Loucy (cell line): ENCODE measurements around the gene VIPR2.

Source experiments
- H2AFZ ChIP-seq: fragments of 200-600 bp; sonication (generic); 2 replicates; pipeline ENCODE4 v1.6.0; 2016; ENCODE audit warnings: antibody characterized with exemption, mild to moderate bottlenecking, low read length, moderate library complexity
- H3F3A ChIP-seq: fragments of 200-600 bp; 2 replicates; pipeline ENCODE4 v1.6.0; 2016; ENCODE audit warnings: antibody characterized with exemption, low read depth, mild to moderate bottlenecking
- H3K27me3 ChIP-seq: fragments of 200-600 bp; sonication (generic); 2 replicates; pipeline ENCODE4 v1.6.1; 2014; ENCODE audit warnings: low read length, mild to moderate bottlenecking; ENCODE audit not compliant: insufficient read depth, poor library complexity, severe bottlenecking
- H3K36me3 ChIP-seq: fragments of 200-600 bp; sonication (generic); 2 replicates; pipeline ENCODE4 v1.6.1; 2016; ENCODE audit warnings: low read length; ENCODE audit not compliant: insufficient read depth
- H3K4me1 ChIP-seq: fragments of 200-600 bp; sonication (generic); 2 replicates; pipeline ENCODE4 v1.5.1; 2014; ENCODE audit warnings: low read length, mild to moderate bottlenecking; ENCODE audit not compliant: insufficient read depth, poor library complexity, severe bottlenecking
- H3K4me2 ChIP-seq: fragments of 200-600 bp; sonication (generic); 2 replicates; pipeline ENCODE4 v1.6.0; 2014; ENCODE audit warnings: antibody characterized with exemption, low read length, low read depth, mild to moderate bottlenecking; ENCODE audit not compliant: poor library complexity, severe bottlenecking
- H3K4me3 ChIP-seq: fragments of 200-600 bp; sonication (generic); 2 replicates; pipeline ENCODE4 v1.5.1; 2014; ENCODE audit warnings: low read length, mild to moderate bottlenecking, mixed read lengths; ENCODE audit not compliant: poor library complexity, severe bottlenecking
- H3K79me2 ChIP-seq: fragments of 200-600 bp; sonication (generic); 2 replicates; pipeline ENCODE4 v1.6.1; 2014; ENCODE audit warnings: low read length; ENCODE audit not compliant: insufficient read depth
- H3K9ac ChIP-seq: fragments of 200-600 bp; sonication (generic); 2 replicates; pipeline ENCODE4 v1.6.0; 2014; ENCODE audit warnings: mild to moderate bottlenecking, low read depth, low read length, moderate library complexity; ENCODE audit not compliant: poor library complexity, severe bottlenecking
- H3K9me2 ChIP-seq: fragments of 200-600 bp; sonication (generic); replicated peaks from 2 replicates; pipeline ENCODE4 v1.6.1; 2016; ENCODE audit warnings: low read depth, low read length, mixed read lengths
- H3K9me3 ChIP-seq: fragments of 200-600 bp; sonication (generic); 2 replicates; pipeline ENCODE4 v1.6.1; 2014; ENCODE audit warnings: mild to moderate bottlenecking, antibody characterized with exemption, low read length, low read depth; ENCODE audit not compliant: insufficient read depth
- H4K20me1 ChIP-seq: fragments of 200-600 bp; sonication (generic); 2 replicates; pipeline ENCODE4 v1.6.0; 2014; ENCODE audit warnings: antibody characterized with exemption, low read length, mild to moderate bottlenecking; ENCODE audit not compliant: insufficient read depth, poor library complexity, severe bottlenecking
- EZH2phosphoT487 ChIP-seq: fragments of 200-600 bp; IDR thresholded peaks from 2 replicates; pipeline ENCODE4 v1.6.1; 2018; ENCODE audit warnings: antibody characterized with exemption, mild to moderate bottlenecking, moderate library complexity, borderline replicate concordance
- TF ChIP-seq, protein P1 (sequence below): fragments of 200-600 bp; sonication (generic); conservative IDR thresholded peaks from 2 replicates; pipeline ENCODE4 v1.5.1; 2014; ENCODE audit warnings: mild to moderate bottlenecking, antibody characterized with exemption, low read length

The VIPR2 gene

DNA sequence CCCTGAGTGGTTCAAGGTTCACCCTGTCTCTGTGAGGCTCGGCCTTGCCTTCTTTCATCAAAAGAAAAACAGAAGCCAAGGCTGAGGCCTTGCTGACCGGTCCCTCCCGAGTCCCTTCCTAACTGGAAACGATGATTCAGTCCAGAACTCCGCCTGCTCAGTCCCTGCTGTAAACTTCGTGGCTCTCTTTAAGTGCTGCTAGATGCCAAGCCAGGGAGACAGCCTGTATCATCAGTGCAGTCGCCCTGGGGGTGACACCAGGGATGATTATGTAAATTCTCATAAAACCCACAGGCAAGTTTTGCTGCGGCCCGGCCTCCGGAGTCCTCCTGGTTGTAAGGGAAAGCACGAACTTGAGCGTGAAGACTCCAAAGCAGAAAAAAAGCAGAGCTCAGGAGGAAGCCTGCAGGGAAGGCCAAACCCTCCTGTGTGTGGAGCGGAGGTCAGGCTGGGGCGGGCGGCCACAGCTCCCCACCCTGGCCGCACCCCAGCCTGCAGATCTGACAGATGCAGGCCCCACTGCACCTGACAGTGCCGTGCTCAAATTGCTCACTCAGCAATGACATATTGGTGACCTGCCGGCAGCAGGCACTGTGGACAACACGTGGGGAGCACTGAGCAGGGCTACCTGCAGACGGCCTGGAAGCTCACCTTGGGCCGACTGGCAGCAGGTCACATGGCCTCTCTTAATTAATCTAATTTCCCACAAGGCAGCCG is 164.9 kb downstream of the VIPR2 start:
- Histone ChIP-seq H3K4me3 (no peak overlapping the region), H3F3A (no peaks in the 10 kb centered on the region), H3K9me3 (peaks cover 30% of the 10 kb centered on the region; the same call in 1 of the 2 replicates), H3K9ac (no peak overlapping the region), H3K4me2 (no peak overlapping the region), H4K20me1 (no peaks in the 10 kb centered on the region), H3K27me3 (no peaks in the 10 kb centered on the region), H3K79me2 (no peaks in the 10 kb centered on the region), H3K36me3 (no peaks in the 10 kb centered on the region), H3K9me2 (no peaks in the 10 kb centered on the region), H2AFZ (no peak overlapping the region), H3K4me1 (peaks cover 18% of the 10 kb centered on the region)
- TF ChIP-seq EZH2phosphoT487: no peak
- TF ChIP-seq, protein P1, sequence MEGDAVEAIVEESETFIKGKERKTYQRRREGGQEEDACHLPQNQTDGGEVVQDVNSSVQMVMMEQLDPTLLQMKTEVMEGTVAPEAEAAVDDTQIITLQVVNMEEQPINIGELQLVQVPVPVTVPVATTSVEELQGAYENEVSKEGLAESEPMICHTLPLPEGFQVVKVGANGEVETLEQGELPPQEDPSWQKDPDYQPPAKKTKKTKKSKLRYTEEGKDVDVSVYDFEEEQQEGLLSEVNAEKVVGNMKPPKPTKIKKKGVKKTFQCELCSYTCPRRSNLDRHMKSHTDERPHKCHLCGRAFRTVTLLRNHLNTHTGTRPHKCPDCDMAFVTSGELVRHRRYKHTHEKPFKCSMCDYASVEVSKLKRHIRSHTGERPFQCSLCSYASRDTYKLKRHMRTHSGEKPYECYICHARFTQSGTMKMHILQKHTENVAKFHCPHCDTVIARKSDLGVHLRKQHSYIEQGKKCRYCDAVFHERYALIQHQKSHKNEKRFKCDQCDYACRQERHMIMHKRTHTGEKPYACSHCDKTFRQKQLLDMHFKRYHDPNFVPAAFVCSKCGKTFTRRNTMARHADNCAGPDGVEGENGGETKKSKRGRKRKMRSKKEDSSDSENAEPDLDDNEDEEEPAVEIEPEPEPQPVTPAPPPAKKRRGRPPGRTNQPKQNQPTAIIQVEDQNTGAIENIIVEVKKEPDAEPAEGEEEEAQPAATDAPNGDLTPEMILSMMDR: no peak

- no peak overlapping the region for H3K4me3 ChIP-seq
- no peaks in the 10 kb centered on the region for H3K9me2 ChIP-seq
- peaks cover 18% of the 10 kb centered on the region for H3K4me1 ChIP-seq
- no peak for TF ChIP-seq EZH2phosphoT487
- TF ChIP-seq, protein P1: no peak
- no peaks in the 10 kb centered on the region for H3K36me3 ChIP-seq
- no peaks in the 10 kb centered on the region for H3F3A ChIP-seq
- H3K4me2 ChIP-seq: no peak overlapping the region
- no peaks in the 10 kb centered on the region for H3K79me2 ChIP-seq
- no peaks in the 10 kb centered on the region for H3K27me3 ChIP-seq
- no peak overlapping the region for H2AFZ ChIP-seq
- H4K20me1 ChIP-seq: no peaks in the 10 kb centered on the region
- peaks cover 30% of the 10 kb centered on the region; the same call in 1 of the 2 replicates for H3K9me3 ChIP-seq
- H3K9ac ChIP-seq: no peak overlapping the region
Observed at GRCh38 chr7:158979023-158979529, 165.6 kb downstream of the VIPR2 start.
